HEK293 (cell line): ENCODE data around the gene CCDC61.

Experiments used
- EGR2 ChIP-seq: fragments of 450-650 bp; formaldehyde crosslinking; IDR thresholded peaks from 2 replicates; pipeline ENCODE4 v1.5.1; 2016; ENCODE audit warnings: low read depth, missing biosample characterization, missing genetic modification characterization
- GLI4 ChIP-seq: fragments of 450-650 bp; formaldehyde crosslinking; IDR thresholded peaks from 2 replicates; pipeline ENCODE4 v1.5.1; 2016; ENCODE audit warnings: missing biosample characterization, missing genetic modification characterization
- HOXD13 ChIP-seq: sonication (generic); formaldehyde crosslinking; IDR thresholded peaks from 2 replicates; pipeline ENCODE4 v1.8.0; 2022; ENCODE audit warnings: missing genetic modification reagents, borderline replicate concordance
- KLF1 ChIP-seq: fragments of 450-650 bp; formaldehyde crosslinking; IDR thresholded peaks from 2 replicates; pipeline ENCODE4 v1.5.1; 2016; ENCODE audit warnings: missing biosample characterization, missing genetic modification characterization
- KLF10 ChIP-seq: fragments of 450-650 bp; IDR thresholded peaks from 2 replicates; pipeline ENCODE4 v1.5.1; 2018; ENCODE audit warnings: missing biosample characterization, mild to moderate bottlenecking, missing genetic modification characterization
- KLF17 ChIP-seq: fragments of 450-650 bp; formaldehyde crosslinking; IDR thresholded peaks from 2 replicates; pipeline ENCODE4 v1.5.1; 2016; ENCODE audit warnings: missing biosample characterization, missing genetic modification characterization
- PATZ1 ChIP-seq: fragments of 450-650 bp; formaldehyde crosslinking; IDR thresholded peaks from 2 replicates; pipeline ENCODE4 v1.5.1; 2016; ENCODE audit warnings: missing biosample characterization, missing genetic modification characterization
- PRDM10 ChIP-seq: fragments of 450-650 bp; formaldehyde crosslinking; IDR thresholded peaks from 2 replicates; pipeline ENCODE4 v1.5.1; 2016; ENCODE audit warnings: missing biosample characterization, missing genetic modification characterization
- SP3 ChIP-seq: fragments of 450-650 bp; formaldehyde crosslinking; IDR thresholded peaks from 2 replicates; pipeline ENCODE4 v1.5.1; 2016; ENCODE audit warnings: missing biosample characterization, missing genetic modification characterization
- ZBTB10 ChIP-seq: fragments of 450-650 bp; formaldehyde crosslinking; IDR thresholded peaks from 2 replicates; pipeline ENCODE4 v1.5.1; 2016; ENCODE audit warnings: missing biosample characterization, missing genetic modification characterization
- ZBTB11 ChIP-seq: fragments of 450-650 bp; formaldehyde crosslinking; conservative IDR thresholded peaks from 2 replicates; pipeline ENCODE4 v1.5.1; 2016; ENCODE audit warnings: low read depth, missing biosample characterization, missing genetic modification characterization
- ZNF112 ChIP-seq: fragments of 450-650 bp; formaldehyde crosslinking; IDR thresholded peaks from 2 replicates; pipeline ENCODE4 v1.5.0; 2017; ENCODE audit warnings: missing biosample characterization, missing genetic modification characterization
- ZNF138 ChIP-seq: fragments of 450-650 bp; formaldehyde crosslinking; IDR thresholded peaks from 2 replicates; pipeline ENCODE4 v1.5.1; 2016; ENCODE audit warnings: missing biosample characterization, missing genetic modification characterization, borderline replicate concordance
- ZNF2 ChIP-seq: fragments of 450-650 bp; formaldehyde crosslinking; IDR thresholded peaks from 2 replicates; pipeline ENCODE4 v1.5.1; 2016; ENCODE audit warnings: missing biosample characterization, missing genetic modification characterization
- ZNF311 ChIP-seq: fragments of 450-650 bp; formaldehyde crosslinking; IDR thresholded peaks from 2 replicates; pipeline ENCODE4 v1.5.1; 2017; ENCODE audit warnings: missing biosample characterization, missing genetic modification characterization, borderline replicate concordance
- ZNF362 ChIP-seq: fragments of 450-650 bp; formaldehyde crosslinking; IDR thresholded peaks from 2 replicates; pipeline ENCODE4 v1.5.1; 2016; ENCODE audit warnings: missing biosample characterization, missing genetic modification characterization
- ZNF398 ChIP-seq: fragments of 450-650 bp; formaldehyde crosslinking; IDR thresholded peaks from 2 replicates; pipeline ENCODE4 v1.5.1; 2017; ENCODE audit warnings: missing biosample characterization, missing genetic modification characterization
- ZNF404 ChIP-seq: fragments of 450-650 bp; formaldehyde crosslinking; IDR thresholded peaks from 2 replicates; pipeline ENCODE4 v1.5.1; 2017; ENCODE audit warnings: missing biosample characterization, missing genetic modification characterization
- ZNF416 ChIP-seq: fragments of 450-650 bp; formaldehyde crosslinking; IDR thresholded peaks from 2 replicates; pipeline ENCODE4 v1.5.1; 2016; ENCODE audit warnings: missing biosample characterization, missing genetic modification characterization
- ZNF433 ChIP-seq: fragments of 450-650 bp; formaldehyde crosslinking; IDR thresholded peaks from 2 replicates; pipeline ENCODE4 v1.5.1; 2016; ENCODE audit warnings: missing biosample characterization, missing genetic modification characterization, low read depth
- ZNF501 ChIP-seq: fragments of 450-650 bp; formaldehyde crosslinking; IDR thresholded peaks from 2 replicates; pipeline ENCODE4 v1.5.1; 2016; ENCODE audit warnings: missing biosample characterization, missing genetic modification characterization
- ZNF571 ChIP-seq: fragments of 450-650 bp; formaldehyde crosslinking; IDR thresholded peaks from 2 replicates; pipeline ENCODE4 v1.5.0; 2017; ENCODE audit warnings: missing biosample characterization, missing genetic modification characterization
- ZNF596 ChIP-seq: fragments of 450-650 bp; IDR thresholded peaks from 2 replicates; pipeline ENCODE4 v1.5.0; 2018; ENCODE audit warnings: missing biosample characterization, mild to moderate bottlenecking, missing genetic modification characterization, moderate library complexity
- ZNF768 ChIP-seq: fragments of 450-650 bp; formaldehyde crosslinking; IDR thresholded peaks from 2 replicates; pipeline ENCODE4 v1.5.1; 2018; ENCODE audit warnings: missing biosample characterization, mild to moderate bottlenecking, missing genetic modification characterization
- ZNF830 ChIP-seq: fragments of 450-650 bp; IDR thresholded peaks from 2 replicates; pipeline ENCODE4 v1.5.0; 2018; ENCODE audit warnings: missing biosample characterization, missing genetic modification characterization, low read depth, mild to moderate bottlenecking, moderate library complexity

Gene CCDC61

GRCh38 chr19:45958320-45958719 lies 36.9 kb upstream of the CCDC61 start (continued):
- no peak for TF ChIP-seq ZNF362 (tag by site-specific recombination)
- no peak for TF ChIP-seq ZNF2 (tag by site-specific recombination)
- no peak for TF ChIP-seq ZNF433 (tag by site-specific recombination)
- no peak for TF ChIP-seq ZNF112
- TF ChIP-seq ZNF404 (tag by site-specific recombination), result no peak
- TF ChIP-seq KLF17 (tag by site-specific recombination), result no peak
- TF ChIP-seq ZBTB11, result no peak
- no peak for TF ChIP-seq KLF1 (tag by site-specific recombination)
- TF ChIP-seq ZNF571 (tag by site-specific recombination), result no peak
- no peak for TF ChIP-seq SP3 (tag by site-specific recombination)
- TF ChIP-seq ZNF398 (tag by site-specific recombination), result no peak
- no peak for TF ChIP-seq KLF10
- TF ChIP-seq ZNF138 (tag by site-specific recombination), result no peak
- TF ChIP-seq ZNF501, result no peak
- no peak for TF ChIP-seq ZNF416 (tag by site-specific recombination)
- no peak for TF ChIP-seq ZNF830 (tag by site-specific recombination)
- TF ChIP-seq GLI4 (tag by site-specific recombination), result no peak
- TF ChIP-seq EGR2, result peak; percentile 56
- TF ChIP-seq ZNF768 (tag by site-specific recombination), result no peak
- TF ChIP-seq PATZ1, result no peak
- no peak for TF ChIP-seq ZBTB10 (tag by site-specific recombination)
- no peak for TF ChIP-seq HOXD13 (CRISPR knock-in tag)
- peak; percentile 26; the same call in 1 of the 2 replicates for TF ChIP-seq ZNF311 (tag by site-specific recombination)
- no peak for TF ChIP-seq PRDM10 (tag by site-specific recombination)
- no peak for TF ChIP-seq ZNF596 (tag by site-specific recombination)
